Measurements from ENCODE around the gene ARL10. TPM values are rescaled to one million over a fixed set of nuclear protein-coding genes. Genes with fewer than 3 reads are reported as not detected.

Gene ARL10
- total RNA-seq, 1 experiment from 2014 or later: 3.8 TPM

DNA sequence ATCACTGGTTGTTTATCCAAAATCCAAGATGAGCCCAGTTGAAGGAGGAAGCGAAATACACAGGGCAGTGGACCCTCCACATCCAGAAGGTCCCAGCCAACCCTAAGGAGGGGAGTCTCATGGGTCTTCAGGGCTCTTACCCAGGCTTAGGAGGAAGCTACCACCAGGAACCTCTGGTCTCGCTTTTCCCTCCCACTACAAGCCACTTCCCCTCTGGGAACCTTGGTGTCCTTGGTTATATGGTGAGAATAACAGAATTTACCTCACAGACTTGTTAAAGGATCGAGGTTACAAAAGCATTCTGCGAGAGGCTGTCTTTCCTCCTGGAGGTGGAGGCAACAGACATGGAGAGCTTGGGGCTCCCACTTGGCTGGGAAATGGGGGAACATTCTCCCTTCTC is 26.7 kb downstream of the ARL10 start:
- Mint-ChIP-seq H3K27me3 (ENCODE audit: unreplicated experiment) (no peaks in the 10 kb centered on the region), H3K27ac (ENCODE audit: unreplicated experiment) (no peak overlapping the region), H3K4me1 (ENCODE audit: low read depth, unreplicated experiment) (peaks cover 7% of the 10 kb centered on the region), H3K4me3 (ENCODE audit: low read depth, unreplicated experiment) (no peak overlapping the region), H3K36me3 (ENCODE audit: insufficient read depth, unreplicated experiment) (peaks cover 49% of the 10 kb centered on the region), H3K9me3 (ENCODE audit: low read depth, unreplicated experiment) (no peaks in the 10 kb centered on the region)
- intact Hi-C loops (cut with micrococcal nuclease; ENCODE audit: unreplicated experiment): no loop called here
- CTCF ChIA-PET: no interaction called here
- no peak for DNase-seq
- TF ChIP-seq, protein P1, sequence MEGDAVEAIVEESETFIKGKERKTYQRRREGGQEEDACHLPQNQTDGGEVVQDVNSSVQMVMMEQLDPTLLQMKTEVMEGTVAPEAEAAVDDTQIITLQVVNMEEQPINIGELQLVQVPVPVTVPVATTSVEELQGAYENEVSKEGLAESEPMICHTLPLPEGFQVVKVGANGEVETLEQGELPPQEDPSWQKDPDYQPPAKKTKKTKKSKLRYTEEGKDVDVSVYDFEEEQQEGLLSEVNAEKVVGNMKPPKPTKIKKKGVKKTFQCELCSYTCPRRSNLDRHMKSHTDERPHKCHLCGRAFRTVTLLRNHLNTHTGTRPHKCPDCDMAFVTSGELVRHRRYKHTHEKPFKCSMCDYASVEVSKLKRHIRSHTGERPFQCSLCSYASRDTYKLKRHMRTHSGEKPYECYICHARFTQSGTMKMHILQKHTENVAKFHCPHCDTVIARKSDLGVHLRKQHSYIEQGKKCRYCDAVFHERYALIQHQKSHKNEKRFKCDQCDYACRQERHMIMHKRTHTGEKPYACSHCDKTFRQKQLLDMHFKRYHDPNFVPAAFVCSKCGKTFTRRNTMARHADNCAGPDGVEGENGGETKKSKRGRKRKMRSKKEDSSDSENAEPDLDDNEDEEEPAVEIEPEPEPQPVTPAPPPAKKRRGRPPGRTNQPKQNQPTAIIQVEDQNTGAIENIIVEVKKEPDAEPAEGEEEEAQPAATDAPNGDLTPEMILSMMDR (IDR thresholded peaks at IDR 0.05; ENCODE audit: unreplicated experiment): no peak
- no TSS peak for BruUV-seq (replicated peaks)

DNA sequence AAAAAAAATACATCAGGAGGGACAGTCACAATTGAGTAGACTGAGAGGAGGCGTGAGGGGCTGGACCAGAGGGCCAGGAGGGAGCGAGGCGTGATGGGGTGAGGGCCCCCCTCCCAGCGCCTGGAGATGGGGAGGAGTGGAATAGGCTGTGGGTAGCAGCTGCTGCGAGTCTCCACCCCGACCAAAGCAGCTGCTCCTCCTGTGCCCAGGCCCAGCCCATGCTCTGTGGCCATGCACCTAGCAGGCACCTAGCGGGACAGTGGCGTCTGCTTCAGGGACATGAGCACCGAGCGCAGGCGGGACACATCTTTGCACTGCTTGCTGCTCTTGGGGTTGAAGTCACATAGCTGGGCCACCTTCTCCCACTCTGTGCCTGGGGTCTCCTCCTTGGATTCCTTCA is 27.2 kb downstream of the ARL10 start:
- TF ChIP-seq, protein P1 (IDR thresholded peaks at IDR 0.05; ENCODE audit: unreplicated experiment): no peak
- Mint-ChIP-seq H3K27me3 (ENCODE audit: unreplicated experiment) (no peaks in the 10 kb centered on the region), H3K27ac (ENCODE audit: unreplicated experiment) (no peak overlapping the region), H3K4me1 (ENCODE audit: low read depth, unreplicated experiment) (peaks cover 2% of the 10 kb centered on the region), H3K36me3 (ENCODE audit: insufficient read depth, unreplicated experiment) (peaks cover 44% of the 10 kb centered on the region), H3K4me3 (ENCODE audit: low read depth, unreplicated experiment) (no peak overlapping the region), H3K9me3 (ENCODE audit: low read depth, unreplicated experiment) (no peaks in the 10 kb centered on the region)
- no peak for DNase-seq
- no TSS peak for BruUV-seq (replicated peaks)
- intact Hi-C loops (cut with micrococcal nuclease; ENCODE audit: unreplicated experiment): no loop called here
- CTCF ChIA-PET: no interaction called here

DNA sequence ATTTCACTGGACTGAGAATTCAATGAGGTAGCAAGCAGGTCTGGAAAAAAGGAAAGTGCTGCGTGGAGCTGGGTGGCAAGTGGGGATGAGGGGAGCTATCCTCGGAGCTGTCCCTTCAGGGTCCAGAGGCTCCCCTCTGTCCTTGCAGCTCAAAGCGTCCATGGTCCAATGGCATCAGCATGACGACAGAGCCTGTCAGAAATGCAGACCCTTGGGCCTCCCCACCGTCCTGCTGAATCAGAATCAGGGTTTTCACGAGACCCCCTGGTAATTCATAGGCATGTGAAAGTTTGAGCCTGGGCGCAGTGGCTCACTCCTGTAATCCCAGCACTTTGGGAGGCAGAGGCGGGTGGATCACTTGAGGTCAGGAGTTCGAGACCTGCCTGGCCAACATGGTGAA is 28.8 kb downstream of the ARL10 start:
- BruUV-seq (replicated peaks): no TSS peak
- TF ChIP-seq, protein P1 (IDR thresholded peaks at IDR 0.05; ENCODE audit: unreplicated experiment): no peak
- intact Hi-C loops (cut with micrococcal nuclease; ENCODE audit: unreplicated experiment): no loop called here
- Mint-ChIP-seq H3K4me3 (ENCODE audit: low read depth, unreplicated experiment) (no peak overlapping the region), H3K4me1 (ENCODE audit: low read depth, unreplicated experiment) (no peaks in the 10 kb centered on the region), H3K27ac (ENCODE audit: unreplicated experiment) (no peak overlapping the region), H3K36me3 (ENCODE audit: insufficient read depth, unreplicated experiment) (peaks cover 28% of the 10 kb centered on the region), H3K27me3 (ENCODE audit: unreplicated experiment) (no peaks in the 10 kb centered on the region), H3K9me3 (ENCODE audit: low read depth, unreplicated experiment) (no peaks in the 10 kb centered on the region)
- DNase-seq: no peak
- CTCF ChIA-PET: interaction anchor here (0.5 kb wide), 1 partner anchor 15 kb away, joined by 4 read pairs; no protein-coding TSS in a partner anchor

DNA sequence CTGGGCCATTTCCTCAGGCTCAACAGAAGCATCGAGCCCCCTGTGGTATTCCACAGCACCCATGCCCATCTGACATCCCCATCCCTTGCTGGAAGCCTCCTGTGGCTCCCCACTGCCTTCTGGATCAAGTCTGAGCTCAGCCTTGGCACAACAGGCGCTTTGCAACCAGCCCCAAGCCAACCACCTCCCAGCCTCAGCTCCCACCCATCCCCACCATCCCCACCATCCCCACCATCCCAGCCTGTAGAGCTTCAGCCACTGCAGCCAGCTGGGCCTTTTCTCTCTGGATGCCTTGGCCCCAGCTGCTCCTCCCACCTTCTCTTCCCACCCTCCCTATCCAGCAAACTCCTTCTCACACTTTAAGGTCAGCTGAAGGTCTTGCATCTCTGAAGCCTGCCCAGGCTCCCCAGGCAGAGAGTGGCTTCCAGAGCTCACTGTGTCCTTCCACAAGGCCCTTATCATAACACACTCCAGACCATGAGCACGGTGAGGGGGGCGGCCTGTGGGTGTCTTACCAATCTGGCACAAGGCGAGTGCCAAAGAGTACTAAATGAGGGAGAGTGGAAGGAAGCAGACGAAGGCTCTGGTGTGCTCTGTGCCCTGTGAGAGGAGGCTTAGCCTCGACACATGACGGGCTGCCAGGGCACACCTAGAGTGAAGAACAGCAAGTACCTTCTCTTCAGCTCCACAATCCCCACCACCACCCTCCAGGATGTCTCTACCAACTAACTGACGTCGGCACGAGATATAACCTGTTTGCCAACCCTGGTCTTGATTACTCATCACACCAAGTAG is 29.8 kb downstream of the ARL10 start:
- no peaks in the 10 kb centered on the region for H3K4me1 Mint-ChIP-seq (ENCODE audit: low read depth, unreplicated experiment)
- no peak overlapping the region for H3K27ac Mint-ChIP-seq (ENCODE audit: unreplicated experiment)
- intact Hi-C loops (cut with micrococcal nuclease; ENCODE audit: unreplicated experiment): no loop called here
- CTCF ChIA-PET: interaction anchor here (0.7 kb wide), 1 partner anchor 11 kb away, joined by 6 read pairs; no protein-coding TSS in a partner anchor
- no peak overlapping the region for H3K4me3 Mint-ChIP-seq (ENCODE audit: low read depth, unreplicated experiment)
- peaks cover 18% of the 10 kb centered on the region for H3K36me3 Mint-ChIP-seq (ENCODE audit: insufficient read depth, unreplicated experiment)
- BruUV-seq (replicated peaks): no TSS peak
- H3K27me3 Mint-ChIP-seq (ENCODE audit: unreplicated experiment): no peaks in the 10 kb centered on the region
- TF ChIP-seq, protein P1 (IDR thresholded peaks at IDR 0.05; ENCODE audit: unreplicated experiment): no peak
- DNase-seq: no peak
- H3K9me3 Mint-ChIP-seq (ENCODE audit: low read depth, unreplicated experiment): no peaks in the 10 kb centered on the region
